T-helper 17 cell (primary cell): ENCODE results near the gene SHISAL2A. TPM values are rescaled to one million over a fixed set of nuclear protein-coding genes. Genes with fewer than 3 reads are reported as not detected.

Experiments used
- ATAC-seq: fragments of 150-1000 bp; cut with Tn5 transposase; 2 replicates; pipeline ENCODE4 v1.10.0; 2021; ENCODE audit warnings: mild to moderate bottlenecking, moderate library complexity
- DNase-seq, 3 donors: peaks; one replicate each; pipeline versions ENCODE4 v3.0.0 to v3.0.0-alpha.2; 2020 to 2021
- H3K9me3 ChIP-seq: one replicate; pipeline ENCODE4 v1.7.0; 2013; ENCODE audit warnings: low read length, mild to moderate bottlenecking; ENCODE audit not compliant: control insufficient read depth, poor library complexity, severe bottlenecking
- H3K27ac Mint-ChIP-seq: one replicate; pipeline ENCODE4 v1.8.0; 2022; ENCODE audit warnings: mild to moderate bottlenecking, moderate library complexity, mixed read lengths
- H3K27me3 Mint-ChIP-seq: one replicate; pipeline ENCODE4 v1.8.0; 2022; ENCODE audit warnings: mixed read lengths
- H3K36me3 Mint-ChIP-seq: one replicate; pipeline ENCODE4 v1.8.0; 2022; ENCODE audit warnings: low read depth, mixed read lengths
- H3K4me1 Mint-ChIP-seq: one replicate; pipeline ENCODE4 v1.8.0; 2022; ENCODE audit warnings: mild to moderate bottlenecking, mixed read lengths
- H3K4me3 Mint-ChIP-seq: one replicate; pipeline ENCODE4 v1.8.0; 2022; ENCODE audit warnings: mild to moderate bottlenecking, moderate library complexity, mixed read lengths
- total RNA-seq, 4 donors: library from RNA in 2 of 4; stranded (reverse) in 2 of 4; gene quantifications; one replicate each; pipeline ENCODE4 v1.2.3 and lab custom pipeline; 2022 to 2026

The SHISAL2A gene
- total RNA-seq, result 10 to 100 TPM; 33.1 to 41.9 TPM
- total RNA-seq (lab: John Stamatoyannopoulos, UW), result 8.1 to 15.1 reads per million in 2 donors

DNA sequence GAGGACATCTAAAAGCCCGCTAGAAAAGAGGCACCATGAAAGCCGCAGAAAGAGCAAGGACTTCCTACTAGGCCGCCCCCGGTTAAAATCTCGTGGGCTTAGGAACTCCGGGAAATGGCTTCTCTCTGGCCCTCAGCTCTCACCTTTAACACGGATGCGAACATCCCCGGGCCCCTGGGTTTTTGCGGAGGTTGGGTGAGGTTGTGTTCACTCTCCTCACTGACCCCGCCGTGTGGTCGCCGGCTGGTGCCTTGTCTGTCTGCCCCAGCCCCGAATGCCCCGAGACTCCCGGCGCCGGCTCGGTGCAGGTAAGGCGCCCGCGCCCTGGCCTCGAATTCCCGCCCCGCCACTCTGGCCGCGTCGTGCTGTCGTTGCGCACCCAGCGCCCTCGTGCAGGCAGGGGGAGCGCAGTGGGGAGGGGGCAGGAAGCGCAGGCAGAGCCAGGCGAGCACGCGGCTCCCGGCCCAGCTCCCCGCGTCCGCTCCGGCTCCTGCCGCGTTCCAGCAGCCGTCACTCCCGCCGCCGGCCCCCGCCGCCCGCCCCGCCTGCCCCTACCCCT lies at the start of gene SHISAL2A:
TSS of gene SHISAL2A (plus strand) at position 437 of the 559 bp plus-strand sequence. CDS start 326 bp downstream, outside the sequence.
- Mint-ChIP-seq H3K4me1 (peaks cover 52% of the 10 kb centered on the region), H3K4me3 (peak within 1 kb of the TSS; percentile 94), H3K27me3 (no peaks in the 10 kb centered on the region), H3K36me3 (peaks cover 5% of the 10 kb centered on the region), H3K27ac (peak within 1 kb of the TSS; percentile 100)
- DNase-seq, result peak; percentile 53 to 59 (median 53)
- H3K9me3 ChIP-seq, result no peaks in the 10 kb centered on the region
- peak; percentile 51 for ATAC-seq

- Mint-ChIP-seq H3K27me3 (no peaks in the 10 kb centered on the region), H3K36me3 (no peaks in the 10 kb centered on the region), H3K4me3 (no peak overlapping the region), H3K27ac (no peak overlapping the region), H3K4me1 (peaks cover 2% of the 10 kb centered on the region)
- no peak for DNase-seq
- no peak for ATAC-seq
- H3K9me3 ChIP-seq, result no peaks in the 10 kb centered on the region
Measured at GRCh38 chr1:52585474-52585873, 47.5 kb upstream of the SHISAL2A start.

DNA sequence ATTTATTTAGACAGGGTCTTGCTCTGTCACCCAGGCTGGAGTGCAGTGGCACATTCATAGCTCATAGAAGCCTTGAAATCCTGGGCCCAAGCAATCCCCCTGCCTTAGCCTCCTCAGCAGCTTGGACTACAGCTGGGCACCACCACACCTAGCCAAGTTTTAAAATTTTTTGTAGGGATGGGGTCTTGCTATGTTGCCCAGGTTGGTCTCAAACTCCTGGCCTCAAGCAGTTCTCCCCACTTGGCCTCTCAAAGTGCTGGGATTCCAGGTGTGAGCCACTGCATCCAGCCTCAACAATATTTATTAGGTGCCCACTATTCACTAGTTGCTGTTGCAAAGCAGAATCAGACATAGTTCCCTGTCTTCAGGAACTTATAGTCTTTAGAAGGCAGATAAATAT lies 44.9 kb upstream of the SHISAL2A start:
- Mint-ChIP-seq H3K4me3 (no peak overlapping the region), H3K36me3 (no peaks in the 10 kb centered on the region), H3K27me3 (no peaks in the 10 kb centered on the region), H3K4me1 (peaks cover 7% of the 10 kb centered on the region), H3K27ac (no peak overlapping the region)
- ATAC-seq (no peak), DNase-seq (no peak)
- no peaks in the 10 kb centered on the region for H3K9me3 ChIP-seq

- Mint-ChIP-seq H3K27ac (no peak overlapping the region), H3K27me3 (no peaks in the 10 kb centered on the region), H3K36me3 (no peaks in the 10 kb centered on the region), H3K4me3 (no peak overlapping the region), H3K4me1 (peaks cover 7% of the 10 kb centered on the region)
- H3K9me3 ChIP-seq, result no peaks in the 10 kb centered on the region
- no peak for DNase-seq
- no peak for ATAC-seq
Measured at GRCh38 chr1:52588535-52588934, 44.4 kb upstream of the SHISAL2A start.

DNA sequence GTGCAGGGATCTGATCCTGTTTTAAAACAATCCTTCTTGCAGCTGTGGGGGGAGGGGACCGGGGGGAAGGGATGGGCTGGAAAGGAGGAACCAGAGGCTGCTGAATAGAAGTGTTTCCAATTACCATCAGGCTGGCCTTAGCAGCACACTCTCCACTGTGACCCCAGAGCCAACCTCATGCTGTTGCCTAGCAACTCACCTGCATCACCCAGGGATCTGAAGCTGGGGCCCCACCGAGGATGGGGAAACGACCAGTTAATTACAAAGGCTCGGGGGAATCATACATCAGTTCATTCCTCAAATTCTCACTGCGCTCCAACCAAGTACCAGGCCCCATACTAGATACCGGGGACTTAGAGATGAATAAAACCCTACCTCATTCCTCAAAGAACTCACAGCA lies 42.7 kb upstream of the SHISAL2A start:
- no peak overlapping the region for H3K4me3 Mint-ChIP-seq
- ATAC-seq, result no peak
- no peaks in the 10 kb centered on the region for H3K36me3 Mint-ChIP-seq

GRCh38 chr1:52592637-52593323 lies 40.2 kb upstream of the SHISAL2A start:
- H3K9me3 ChIP-seq, result no peaks in the 10 kb centered on the region
- H3K4me1 Mint-ChIP-seq, result peaks cover 12% of the 10 kb centered on the region
- no peaks in the 10 kb centered on the region for H3K36me3 Mint-ChIP-seq
- H3K27me3 Mint-ChIP-seq, result no peaks in the 10 kb centered on the region
- no peak overlapping the region for H3K27ac Mint-ChIP-seq
- no peak overlapping the region for H3K4me3 Mint-ChIP-seq
- no peak for ATAC-seq
- no peak for DNase-seq

More for the DNA sequence above, 42.7 kb upstream of the SHISAL2A start:
- H3K4me1 Mint-ChIP-seq, result peaks cover 9% of the 10 kb centered on the region
- no peaks in the 10 kb centered on the region for H3K9me3 ChIP-seq
- no peak for DNase-seq
- H3K27me3 Mint-ChIP-seq, result no peaks in the 10 kb centered on the region
- H3K27ac Mint-ChIP-seq, result no peak overlapping the region

DNA sequence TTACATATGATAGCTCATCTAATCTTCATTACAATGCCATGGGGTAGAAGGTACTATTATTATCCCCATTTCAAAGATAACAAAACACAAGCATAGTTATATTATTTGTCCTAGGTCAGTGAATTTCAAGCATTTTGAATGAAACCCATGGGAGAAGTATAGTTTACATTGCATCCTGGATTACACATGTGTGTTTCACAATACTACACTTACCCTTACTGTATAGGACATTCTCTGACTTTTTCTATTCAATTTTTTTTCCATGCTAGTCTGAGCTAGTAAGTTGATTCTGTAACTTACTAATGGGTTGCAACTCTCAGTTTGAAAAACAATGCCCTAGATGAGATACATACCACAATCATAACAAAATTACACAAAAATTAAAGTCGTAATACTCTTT lies 39.5 kb upstream of the SHISAL2A start:
- H3K9me3 ChIP-seq, result no peaks in the 10 kb centered on the region
- peaks cover 16% of the 10 kb centered on the region for H3K4me1 Mint-ChIP-seq
- DNase-seq (no peak), ATAC-seq (no peak)
- no peak overlapping the region for H3K4me3 Mint-ChIP-seq
- no peak overlapping the region for H3K27ac Mint-ChIP-seq
- peaks cover 4% of the 10 kb centered on the region for H3K27me3 Mint-ChIP-seq
- peaks cover 3% of the 10 kb centered on the region for H3K36me3 Mint-ChIP-seq

GRCh38 chr1:52595061-52595460 lies 37.9 kb upstream of the SHISAL2A start:
- no peaks in the 10 kb centered on the region for H3K9me3 ChIP-seq
- H3K36me3 Mint-ChIP-seq, result peaks cover 3% of the 10 kb centered on the region
- H3K4me3 Mint-ChIP-seq, result no peak overlapping the region

GRCh38 chr1:52597912-52598311 lies 35.1 kb upstream of the SHISAL2A start:
- H3K4me1 Mint-ChIP-seq, result peaks cover 20% of the 10 kb centered on the region
- H3K4me3 Mint-ChIP-seq, result no peak overlapping the region
- no peak overlapping the region for H3K27ac Mint-ChIP-seq
- peaks cover 4% of the 10 kb centered on the region for H3K27me3 Mint-ChIP-seq
- H3K36me3 Mint-ChIP-seq, result peaks cover 3% of the 10 kb centered on the region
- DNase-seq (no peak), ATAC-seq (no peak)
- H3K9me3 ChIP-seq, result no peaks in the 10 kb centered on the region

More at GRCh38 chr1:52595061-52595460, 37.9 kb upstream of the SHISAL2A start:
- ATAC-seq (no peak), DNase-seq (no peak)
- peaks cover 16% of the 10 kb centered on the region for H3K4me1 Mint-ChIP-seq
- H3K27me3 Mint-ChIP-seq, result peaks cover 4% of the 10 kb centered on the region
- H3K27ac Mint-ChIP-seq, result no peak overlapping the region

GRCh38 chr1:52598729-52599128 lies 34.2 kb upstream of the SHISAL2A start:
- no peak for DNase-seq
- H3K27ac Mint-ChIP-seq, result no peak overlapping the region
- peaks cover 3% of the 10 kb centered on the region for H3K36me3 Mint-ChIP-seq
- peaks cover 28% of the 10 kb centered on the region for H3K4me1 Mint-ChIP-seq
- ATAC-seq, result no peak
- H3K9me3 ChIP-seq, result no peaks in the 10 kb centered on the region
- peaks cover 4% of the 10 kb centered on the region for H3K27me3 Mint-ChIP-seq
- no peak overlapping the region for H3K4me3 Mint-ChIP-seq

- Mint-ChIP-seq H3K27ac (no peak overlapping the region), H3K36me3 (peaks cover 3% of the 10 kb centered on the region), H3K4me3 (no peak overlapping the region), H3K4me1 (peaks cover 33% of the 10 kb centered on the region), H3K27me3 (peaks cover 4% of the 10 kb centered on the region)
- ATAC-seq (no peak), DNase-seq (no peak)
- H3K9me3 ChIP-seq, result no peaks in the 10 kb centered on the region
Measured at GRCh38 chr1:52599236-52599635, 33.7 kb upstream of the SHISAL2A start.

GRCh38 chr1:52600533-52601179 lies 32.3 kb upstream of the SHISAL2A start:
- Mint-ChIP-seq H3K27ac (peak overlapping the region; percentile 70), H3K27me3 (peaks cover 4% of the 10 kb centered on the region), H3K36me3 (peaks cover 3% of the 10 kb centered on the region), H3K4me3 (peak overlapping the region; percentile 1), H3K4me1 (peaks cover 32% of the 10 kb centered on the region)
- ATAC-seq (no peak), DNase-seq (no peak)
- no peaks in the 10 kb centered on the region for H3K9me3 ChIP-seq

DNA sequence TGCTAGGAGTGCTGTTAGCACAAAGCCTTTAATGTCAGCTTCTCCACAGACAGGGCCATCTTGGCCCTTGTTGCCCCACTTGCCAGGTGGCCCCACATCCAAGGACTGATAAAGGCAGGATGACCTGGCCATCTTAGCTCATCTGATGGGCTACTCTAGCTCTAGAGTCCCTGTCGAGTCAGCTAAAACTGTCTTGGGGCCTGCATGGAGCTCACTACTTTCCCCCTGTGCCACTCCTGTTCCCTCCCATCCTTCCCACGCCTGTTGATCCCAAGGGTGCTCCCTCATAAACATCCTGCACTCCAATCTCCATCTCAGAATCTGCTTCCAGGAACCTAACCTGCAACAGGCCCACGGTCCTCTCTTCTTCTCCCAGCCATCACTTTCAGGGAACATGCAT lies 31.4 kb upstream of the SHISAL2A start:
- peaks cover 3% of the 10 kb centered on the region for H3K36me3 Mint-ChIP-seq
- H3K27ac Mint-ChIP-seq, result peak overlapping the region; percentile 70
- H3K4me1 Mint-ChIP-seq, result peaks cover 38% of the 10 kb centered on the region
- H3K9me3 ChIP-seq, result no peaks in the 10 kb centered on the region
- H3K27me3 Mint-ChIP-seq, result peaks cover 4% of the 10 kb centered on the region
- ATAC-seq (no peak), DNase-seq (no peak)
- H3K4me3 Mint-ChIP-seq, result peak overlapping the region; percentile 84
